HepG2 (cell line): ENCODE measurements around the gene IRF2. TPM values are rescaled to one million over a fixed set of nuclear protein-coding genes. Genes with fewer than 3 reads are reported as not detected.
A peak's percentile ranks its signal among the peaks of the same experiment; 100 is the strongest.

Experiments
- ASH2L ChIP-seq: fragments of 300-600, 200-600 bp; sonication (generic); IDR thresholded peaks from 2 replicates; pipeline ENCODE4 v1.7.0; 2017; ENCODE audit warnings: low read depth, mild to moderate bottlenecking, moderate library complexity, mixed read lengths, low read length; ENCODE audit not compliant: insufficient read length
- ERF ChIP-seq: IDR thresholded peaks from 2 replicates; pipeline ENCODE4 v1.6.1; 2018; ENCODE audit warnings: missing biosample characterization, missing genetic modification reagents
- HOXA9 ChIP-seq: sonication (generic); formaldehyde crosslinking; IDR thresholded peaks from 2 replicates; pipeline ENCODE4 v1.8.1; 2022; ENCODE audit warnings: missing genetic modification reagents, mild to moderate bottlenecking, moderate library complexity, borderline replicate concordance
- MXI1 ChIP-seq: IDR thresholded peaks from 3 replicates; pipeline ENCODE4 v1.6.1; 2012; ENCODE audit warnings: low read depth, low read length, inconsistent platforms, borderline replicate concordance
- MYC ChIP-seq: sonication (generic); formaldehyde crosslinking; IDR thresholded peaks from 2 replicates; pipeline ENCODE4 v1.9.0; 2021; ENCODE audit warnings: missing genetic modification reagents, borderline replicate concordance
- NR3C1 ChIP-seq: sonication (generic); formaldehyde crosslinking; IDR thresholded peaks from 2 replicates; pipeline ENCODE4 v1.4.0; 2020; ENCODE audit warnings: missing genetic modification reagents
- RFX5 ChIP-seq: IDR thresholded peaks from 2 replicates; pipeline ENCODE4 v1.6.1; 2011; ENCODE audit warnings: low read depth, low read length, improper control_type of control experiment
- SIX1 ChIP-seq: sonication (generic); formaldehyde crosslinking; IDR thresholded peaks from 2 replicates; pipeline ENCODE4 v1.4.0; 2020; ENCODE audit warnings: missing genetic modification reagents, borderline replicate concordance
- SMARCE1 ChIP-seq: fragments of 450-650 bp; IDR thresholded peaks from 2 replicates; pipeline ENCODE4 v1.6.1; 2017; ENCODE audit warnings: borderline replicate concordance
- TAF15 ChIP-seq: fragments of 200-400 bp; formaldehyde crosslinking; IDR thresholded peaks from one replicate; pipeline ENCODE4 v1.6.1; 2018; ENCODE audit warnings: mild to moderate bottlenecking, low read depth, low read length; ENCODE audit not compliant: poor library complexity, severe bottlenecking
- ZNF782 ChIP-seq: sonication (generic); formaldehyde crosslinking; IDR thresholded peaks from 2 replicates; pipeline ENCODE4 v1.4.0; 2020; ENCODE audit warnings: missing genetic modification reagents, mild to moderate bottlenecking, borderline replicate concordance
- ZSCAN21 ChIP-seq: sonication (generic); formaldehyde crosslinking; IDR thresholded peaks from 2 replicates; pipeline ENCODE4 v1.8.0; 2022; ENCODE audit warnings: mild to moderate bottlenecking, missing genetic modification reagents, moderate library complexity, borderline replicate concordance
- polyA plus RNA-seq, 8 experiments: library from polyadenylated mRNA; depleted of rRNA in 3 of 8; stranded (reverse) in 7 of 8; unstranded in 1 of 8; fragments of >200 nt; fragmentation: Illumina TruSeq in 4 of 8; extraction: Trizol in 4 of 8; gene quantifications; 2 replicates each; pipeline versions ENCODE4 v1.2.1 to v1.2.3, GENCODE V29; 2011 to 2016; ENCODE audit warnings: low read depth in 4 of 8, missing spikeins in 1 of 8, mixed read lengths in 1 of 8; ENCODE audit not compliant: insufficient read depth in 1 of 8
- total RNA-seq, 5 experiments: library from RNA; depleted of rRNA; stranded (reverse); fragments of >200 nt; fragmentation: Illumina TruSeq; extraction: Trizol; gene quantifications; 2 replicates each; pipeline ENCODE4 v1.2.3, GENCODE V29; 2016; ENCODE audit warnings: low read depth in 1 of 5
- TF ChIP-seq, protein P1 (sequence below): sonication (generic); formaldehyde crosslinking; IDR thresholded peaks from 2 replicates; pipeline ENCODE4 v1.5.1; 2020; ENCODE audit warnings: missing genetic modification reagents, mild to moderate bottlenecking, borderline replicate concordance
- TF ChIP-seq, protein P2 (sequence below): sonication (generic); formaldehyde crosslinking; IDR thresholded peaks from 2 replicates; pipeline ENCODE4 v1.8.0; 2022; ENCODE audit warnings: low read depth, missing genetic modification reagents
- TF ChIP-seq, protein P3 (sequence below): sonication (generic); formaldehyde crosslinking; IDR thresholded peaks from 2 replicates; pipeline ENCODE4 v1.4.0; 2020; ENCODE audit warnings: missing genetic modification reagents
- TF ChIP-seq, protein P4 (sequence below): sonication (generic); formaldehyde crosslinking; IDR thresholded peaks from one replicate; pipeline ENCODE4 v1.5.1; 2020; ENCODE audit warnings: mild to moderate bottlenecking, missing genetic modification reagents; ENCODE audit errors: not compliant biosample characterization

Gene IRF2
- total and polyA plus RNA-seq, 2 of the 13 experiments (the other 11 are each of a cell fraction or from before 2014, with no cell fraction given): 15.5 to 28.8 TPM

DNA sequence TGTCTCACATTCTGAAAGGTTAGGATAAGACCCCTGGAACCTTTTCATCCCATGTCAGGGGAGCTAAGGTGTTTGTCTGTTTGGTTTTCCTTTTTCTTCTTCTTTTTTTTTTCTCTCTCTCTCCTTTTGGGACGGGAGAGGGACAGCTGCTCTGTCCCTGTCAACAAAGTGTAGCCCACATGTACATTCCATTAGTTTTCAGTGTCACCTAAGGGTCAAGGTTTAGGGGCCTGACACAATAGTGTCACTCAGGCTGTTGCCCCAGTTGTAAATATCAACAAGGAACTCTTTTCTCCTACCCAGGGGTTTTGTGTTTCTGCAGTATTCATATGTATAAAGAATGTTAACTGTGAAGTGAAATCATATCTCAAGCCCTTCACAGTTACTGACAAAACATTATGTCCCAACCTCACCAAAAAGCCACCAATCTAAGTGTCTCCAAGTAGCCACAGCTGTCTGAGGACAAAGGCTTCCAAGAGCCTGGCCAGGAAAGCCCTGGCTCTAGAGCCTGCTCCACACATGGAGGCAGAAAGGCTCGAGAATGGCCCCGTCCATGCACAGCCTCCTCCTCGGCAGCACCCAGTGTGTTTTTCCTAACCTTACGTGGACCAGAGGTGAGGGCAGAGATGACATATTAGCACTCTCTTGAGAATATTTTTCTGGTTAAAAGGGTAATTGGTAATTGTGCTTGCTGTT lies 9.4 kb downstream of the IRF2 start (continued):
- TF ChIP-seq, protein P1, sequence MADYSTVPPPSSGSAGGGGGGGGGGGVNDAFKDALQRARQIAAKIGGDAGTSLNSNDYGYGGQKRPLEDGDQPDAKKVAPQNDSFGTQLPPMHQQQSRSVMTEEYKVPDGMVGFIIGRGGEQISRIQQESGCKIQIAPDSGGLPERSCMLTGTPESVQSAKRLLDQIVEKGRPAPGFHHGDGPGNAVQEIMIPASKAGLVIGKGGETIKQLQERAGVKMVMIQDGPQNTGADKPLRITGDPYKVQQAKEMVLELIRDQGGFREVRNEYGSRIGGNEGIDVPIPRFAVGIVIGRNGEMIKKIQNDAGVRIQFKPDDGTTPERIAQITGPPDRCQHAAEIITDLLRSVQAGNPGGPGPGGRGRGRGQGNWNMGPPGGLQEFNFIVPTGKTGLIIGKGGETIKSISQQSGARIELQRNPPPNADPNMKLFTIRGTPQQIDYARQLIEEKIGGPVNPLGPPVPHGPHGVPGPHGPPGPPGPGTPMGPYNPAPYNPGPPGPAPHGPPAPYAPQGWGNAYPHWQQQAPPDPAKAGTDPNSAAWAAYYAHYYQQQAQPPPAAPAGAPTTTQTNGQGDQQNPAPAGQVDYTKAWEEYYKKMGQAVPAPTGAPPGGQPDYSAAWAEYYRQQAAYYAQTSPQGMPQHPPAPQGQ (CRISPR knock-in tag): 0 out of 2 replicates have a peak, but pooled peaks have one; percentile 30
- TF ChIP-seq ZNF782 (no peak), RFX5 (no peak), ERF (peak; percentile 51; the same call in 1 of the 2 replicates), SIX1 (peak; percentile 39; the same call in 1 of the 2 replicates), ZSCAN21 (CRISPR knock-in tag) (no peak), MXI1 (peak; percentile 78; the same call in 1 of the 3 replicates), TAF15 (no peak), ASH2L (peak; percentile 45), MYC (CRISPR knock-in tag) (no peak), HOXA9 (CRISPR knock-in tag) (no peak), NR3C1 (CRISPR knock-in tag) (no peak), SMARCE1 (no peak)
- TF ChIP-seq, protein P2, sequence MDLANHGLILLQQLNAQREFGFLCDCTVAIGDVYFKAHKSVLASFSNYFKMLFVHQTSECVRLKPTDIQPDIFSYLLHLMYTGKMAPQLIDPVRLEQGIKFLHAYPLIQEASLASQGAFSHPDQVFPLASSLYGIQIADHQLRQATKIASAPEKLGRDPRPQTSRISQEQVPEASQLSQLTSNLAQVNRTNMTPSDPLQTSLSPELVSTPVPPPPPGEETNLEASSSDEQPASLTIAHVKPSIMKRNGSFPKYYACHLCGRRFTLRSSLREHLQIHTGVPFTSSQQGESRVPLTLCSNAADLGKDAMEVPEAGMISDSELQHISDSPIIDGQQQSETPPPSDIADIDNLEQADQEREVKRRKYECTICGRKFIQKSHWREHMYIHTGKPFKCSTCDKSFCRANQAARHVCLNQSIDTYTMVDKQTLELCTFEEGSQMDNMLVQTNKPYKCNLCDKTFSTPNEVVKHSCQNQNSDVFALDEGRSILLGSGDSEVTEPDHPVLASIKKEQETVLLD (CRISPR knock-in tag): no peak
- TF ChIP-seq, protein P3, sequence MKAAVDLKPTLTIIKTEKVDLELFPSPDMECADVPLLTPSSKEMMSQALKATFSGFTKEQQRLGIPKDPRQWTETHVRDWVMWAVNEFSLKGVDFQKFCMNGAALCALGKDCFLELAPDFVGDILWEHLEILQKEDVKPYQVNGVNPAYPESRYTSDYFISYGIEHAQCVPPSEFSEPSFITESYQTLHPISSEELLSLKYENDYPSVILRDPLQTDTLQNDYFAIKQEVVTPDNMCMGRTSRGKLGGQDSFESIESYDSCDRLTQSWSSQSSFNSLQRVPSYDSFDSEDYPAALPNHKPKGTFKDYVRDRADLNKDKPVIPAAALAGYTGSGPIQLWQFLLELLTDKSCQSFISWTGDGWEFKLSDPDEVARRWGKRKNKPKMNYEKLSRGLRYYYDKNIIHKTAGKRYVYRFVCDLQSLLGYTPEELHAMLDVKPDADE (CRISPR knock-in tag): no peak
- TF ChIP-seq, protein P4, sequence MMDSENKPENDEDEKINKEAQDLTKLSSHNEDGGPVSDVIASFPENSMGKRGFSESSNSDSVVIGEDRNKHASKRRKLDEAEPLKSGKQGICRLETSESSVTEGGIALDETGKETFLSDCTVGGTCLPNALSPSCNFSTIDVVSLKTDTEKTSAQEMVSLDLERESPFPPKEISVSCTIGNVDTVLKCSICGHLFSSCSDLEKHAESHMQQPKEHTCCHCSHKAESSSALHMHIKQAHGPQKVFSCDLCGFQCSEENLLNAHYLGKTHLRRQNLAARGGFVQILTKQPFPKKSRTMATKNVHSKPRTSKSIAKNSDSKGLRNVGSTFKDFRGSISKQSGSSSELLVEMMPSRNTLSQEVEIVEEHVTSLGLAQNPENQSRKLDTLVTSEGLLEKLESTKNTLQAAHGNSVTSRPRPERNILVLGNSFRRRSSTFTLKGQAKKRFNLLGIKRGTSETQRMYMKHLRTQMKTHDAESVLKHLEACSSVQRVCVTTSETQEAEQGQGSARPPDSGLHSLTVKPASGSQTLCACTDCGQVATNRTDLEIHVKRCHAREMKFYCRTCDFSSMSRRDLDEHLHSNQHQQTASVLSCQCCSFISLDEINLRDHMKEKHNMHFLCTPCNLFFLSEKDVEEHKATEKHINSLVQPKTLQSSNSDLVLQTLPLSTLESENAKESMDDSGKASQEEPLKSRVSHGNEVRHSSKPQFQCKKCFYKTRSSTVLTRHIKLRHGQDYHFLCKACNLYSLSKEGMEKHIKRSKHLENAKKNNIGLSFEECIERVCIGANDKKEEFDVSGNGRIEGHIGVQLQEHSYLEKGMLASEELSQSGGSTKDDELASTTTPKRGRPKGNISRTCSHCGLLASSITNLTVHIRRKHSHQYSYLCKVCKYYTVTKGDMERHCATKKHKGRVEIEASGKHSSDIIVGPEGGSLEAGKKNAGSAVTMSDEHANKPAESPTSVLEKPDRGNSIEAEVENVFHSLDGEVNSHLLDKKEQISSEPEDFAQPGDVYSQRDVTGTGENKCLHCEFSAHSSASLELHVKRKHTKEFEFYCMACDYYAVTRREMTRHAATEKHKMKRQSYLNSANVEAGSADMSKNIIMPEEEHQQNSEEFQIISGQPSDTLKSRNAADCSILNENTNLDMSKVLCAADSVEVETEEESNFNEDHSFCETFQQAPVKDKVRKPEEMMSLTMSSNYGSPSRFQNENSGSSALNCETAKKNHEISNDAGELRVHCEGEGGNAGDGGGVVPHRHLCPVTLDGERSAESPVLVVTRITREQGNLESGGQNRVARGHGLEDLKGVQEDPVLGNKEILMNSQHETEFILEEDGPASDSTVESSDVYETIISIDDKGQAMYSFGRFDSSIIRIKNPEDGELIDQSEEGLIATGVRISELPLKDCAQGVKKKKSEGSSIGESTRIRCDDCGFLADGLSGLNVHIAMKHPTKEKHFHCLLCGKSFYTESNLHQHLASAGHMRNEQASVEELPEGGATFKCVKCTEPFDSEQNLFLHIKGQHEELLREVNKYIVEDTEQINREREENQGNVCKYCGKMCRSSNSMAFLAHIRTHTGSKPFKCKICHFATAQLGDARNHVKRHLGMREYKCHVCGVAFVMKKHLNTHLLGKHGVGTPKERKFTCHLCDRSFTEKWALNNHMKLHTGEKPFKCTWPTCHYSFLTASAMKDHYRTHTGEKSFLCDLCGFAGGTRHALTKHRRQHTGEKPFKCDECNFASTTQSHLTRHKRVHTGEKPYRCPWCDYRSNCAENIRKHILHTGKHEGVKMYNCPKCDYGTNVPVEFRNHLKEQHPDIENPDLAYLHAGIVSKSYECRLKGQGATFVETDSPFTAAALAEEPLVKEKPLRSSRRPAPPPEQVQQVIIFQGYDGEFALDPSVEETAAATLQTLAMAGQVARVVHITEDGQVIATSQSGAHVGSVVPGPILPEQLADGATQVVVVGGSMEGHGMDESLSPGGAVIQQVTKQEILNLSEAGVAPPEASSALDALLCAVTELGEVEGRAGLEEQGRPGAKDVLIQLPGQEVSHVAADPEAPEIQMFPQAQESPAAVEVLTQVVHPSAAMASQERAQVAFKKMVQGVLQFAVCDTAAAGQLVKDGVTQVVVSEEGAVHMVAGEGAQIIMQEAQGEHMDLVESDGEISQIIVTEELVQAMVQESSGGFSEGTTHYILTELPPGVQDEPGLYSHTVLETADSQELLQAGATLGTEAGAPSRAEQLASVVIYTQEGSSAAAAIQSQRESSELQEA (CRISPR knock-in tag): no peak
